ENCODE data around the gene TULP4.

TULP4 gene

GRCh38 chr6:158329531-158329930 is 17.3 kb downstream of the TULP4 start:
- Histone ChIP-seq H3K79me2 (ENCODE audit: insufficient read depth, low read length) (no peaks in the 10 kb centered on the region), H3F3A (ENCODE audit: low read depth) (no peaks in the 10 kb centered on the region), H3K9ac (ENCODE audit: low read depth, low read length, poor library complexity, severe bottlenecking) (no peak overlapping the region), H3K36me3 (ENCODE audit: insufficient read depth, low read length) (no peaks in the 10 kb centered on the region), H2AFZ (ENCODE audit: low read length) (no peak overlapping the region), H3K4me1 (ENCODE audit: insufficient read depth, low read length, poor library complexity, severe bottlenecking) (no peaks in the 10 kb centered on the region), H3K4me2 (ENCODE audit: low read depth, low read length, poor library complexity, severe bottlenecking) (no peak overlapping the region), H3K27me3 (ENCODE audit: insufficient read depth, low read length, poor library complexity, severe bottlenecking) (no peaks in the 10 kb centered on the region), H3K9me3 (ENCODE audit: insufficient read depth, low read depth, low read length) (no peaks in the 10 kb centered on the region), H3K4me3 (ENCODE audit: low read length, poor library complexity, severe bottlenecking) (no peak overlapping the region), H3K9me2 (replicated peaks; ENCODE audit: low read depth, low read length) (no peaks in the 10 kb centered on the region), H4K20me1 (ENCODE audit: insufficient read depth, low read length, poor library complexity, severe bottlenecking) (no peaks in the 10 kb centered on the region)
- TF ChIP-seq, protein P1, sequence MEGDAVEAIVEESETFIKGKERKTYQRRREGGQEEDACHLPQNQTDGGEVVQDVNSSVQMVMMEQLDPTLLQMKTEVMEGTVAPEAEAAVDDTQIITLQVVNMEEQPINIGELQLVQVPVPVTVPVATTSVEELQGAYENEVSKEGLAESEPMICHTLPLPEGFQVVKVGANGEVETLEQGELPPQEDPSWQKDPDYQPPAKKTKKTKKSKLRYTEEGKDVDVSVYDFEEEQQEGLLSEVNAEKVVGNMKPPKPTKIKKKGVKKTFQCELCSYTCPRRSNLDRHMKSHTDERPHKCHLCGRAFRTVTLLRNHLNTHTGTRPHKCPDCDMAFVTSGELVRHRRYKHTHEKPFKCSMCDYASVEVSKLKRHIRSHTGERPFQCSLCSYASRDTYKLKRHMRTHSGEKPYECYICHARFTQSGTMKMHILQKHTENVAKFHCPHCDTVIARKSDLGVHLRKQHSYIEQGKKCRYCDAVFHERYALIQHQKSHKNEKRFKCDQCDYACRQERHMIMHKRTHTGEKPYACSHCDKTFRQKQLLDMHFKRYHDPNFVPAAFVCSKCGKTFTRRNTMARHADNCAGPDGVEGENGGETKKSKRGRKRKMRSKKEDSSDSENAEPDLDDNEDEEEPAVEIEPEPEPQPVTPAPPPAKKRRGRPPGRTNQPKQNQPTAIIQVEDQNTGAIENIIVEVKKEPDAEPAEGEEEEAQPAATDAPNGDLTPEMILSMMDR (conservative IDR thresholded peaks at IDR 0.05; ENCODE audit: low read length) = no peak
- no peak for TF ChIP-seq EZH2phosphoT487 (IDR thresholded peaks at IDR 0.05; ENCODE audit: borderline replicate concordance)

DNA sequence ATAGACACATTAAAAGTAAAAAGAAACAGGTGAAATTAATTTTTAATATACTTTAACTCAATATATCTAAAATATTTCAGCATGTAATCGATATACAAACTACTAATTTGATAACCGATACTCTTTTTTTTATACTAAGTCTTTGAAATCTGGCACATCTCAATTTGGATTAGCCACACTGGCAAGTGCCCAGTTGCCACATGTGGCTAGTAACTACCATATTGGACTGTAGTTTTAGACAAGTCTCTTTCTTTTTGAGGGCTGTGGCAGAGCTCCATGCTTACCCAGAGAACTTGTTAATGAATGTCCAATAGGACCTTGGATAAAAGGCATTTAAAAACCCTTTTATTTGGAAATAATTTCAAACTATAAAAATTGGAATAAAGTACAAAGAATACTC is 17.8 kb downstream of the TULP4 start:
- no peaks in the 10 kb centered on the region for H3K9me2 ChIP-seq (replicated peaks; ENCODE audit: low read depth, low read length)
- TF ChIP-seq, protein P1 (conservative IDR thresholded peaks at IDR 0.05; ENCODE audit: low read length) = no peak
- no peak for TF ChIP-seq EZH2phosphoT487 (IDR thresholded peaks at IDR 0.05; ENCODE audit: borderline replicate concordance)
- no peaks in the 10 kb centered on the region for H4K20me1 ChIP-seq (ENCODE audit: insufficient read depth, low read length, poor library complexity, severe bottlenecking)
- H3F3A ChIP-seq (ENCODE audit: low read depth) = no peaks in the 10 kb centered on the region
- no peak overlapping the region for H2AFZ ChIP-seq (ENCODE audit: low read length)
- H3K4me2 ChIP-seq (ENCODE audit: low read depth, low read length, poor library complexity, severe bottlenecking) = no peak overlapping the region
- no peaks in the 10 kb centered on the region for H3K9me3 ChIP-seq (ENCODE audit: insufficient read depth, low read depth, low read length)
- no peaks in the 10 kb centered on the region for H3K4me1 ChIP-seq (ENCODE audit: insufficient read depth, low read length, poor library complexity, severe bottlenecking)
- no peaks in the 10 kb centered on the region for H3K27me3 ChIP-seq (ENCODE audit: insufficient read depth, low read length, poor library complexity, severe bottlenecking)
- H3K36me3 ChIP-seq (ENCODE audit: insufficient read depth, low read length) = no peaks in the 10 kb centered on the region
- no peak overlapping the region for H3K9ac ChIP-seq (ENCODE audit: low read depth, low read length, poor library complexity, severe bottlenecking)
- no peak overlapping the region for H3K4me3 ChIP-seq (ENCODE audit: low read length, poor library complexity, severe bottlenecking)
- H3K79me2 ChIP-seq (ENCODE audit: insufficient read depth, low read length) = no peaks in the 10 kb centered on the region

DNA sequence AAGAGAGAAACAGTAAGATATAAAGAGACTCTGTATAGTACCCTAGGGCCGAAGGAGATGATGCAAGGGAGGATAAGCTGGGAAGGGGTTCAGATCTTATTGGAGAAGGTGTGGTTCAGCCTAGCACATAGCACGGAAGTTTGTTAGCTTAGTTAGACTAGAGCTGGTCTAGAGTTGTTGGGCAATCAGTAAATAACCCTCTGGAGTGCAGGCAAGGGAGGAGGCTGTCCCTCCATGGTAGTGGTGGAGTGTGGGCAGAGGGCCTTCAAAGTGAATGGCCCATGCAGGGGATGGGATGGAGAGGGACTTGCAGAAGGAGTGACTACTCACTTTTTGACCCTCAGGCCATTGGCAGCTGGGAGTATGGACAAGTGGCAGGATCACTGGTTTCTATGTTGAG is 20.0 kb downstream of the TULP4 start:
- Histone ChIP-seq H4K20me1 (ENCODE audit: insufficient read depth, low read length, poor library complexity, severe bottlenecking) (no peaks in the 10 kb centered on the region), H3K9me3 (ENCODE audit: insufficient read depth, low read depth, low read length) (no peaks in the 10 kb centered on the region), H2AFZ (ENCODE audit: low read length) (no peak overlapping the region), H3K9ac (ENCODE audit: low read depth, low read length, poor library complexity, severe bottlenecking) (no peak overlapping the region), H3K9me2 (replicated peaks; ENCODE audit: low read depth, low read length) (no peaks in the 10 kb centered on the region), H3K4me3 (ENCODE audit: low read length, poor library complexity, severe bottlenecking) (no peak overlapping the region), H3K4me1 (ENCODE audit: insufficient read depth, low read length, poor library complexity, severe bottlenecking) (no peaks in the 10 kb centered on the region), H3F3A (ENCODE audit: low read depth) (no peaks in the 10 kb centered on the region), H3K27me3 (ENCODE audit: insufficient read depth, low read length, poor library complexity, severe bottlenecking) (no peaks in the 10 kb centered on the region), H3K36me3 (ENCODE audit: insufficient read depth, low read length) (no peaks in the 10 kb centered on the region), H3K4me2 (ENCODE audit: low read depth, low read length, poor library complexity, severe bottlenecking) (no peak overlapping the region), H3K79me2 (ENCODE audit: insufficient read depth, low read length) (no peaks in the 10 kb centered on the region)
- TF ChIP-seq, protein P1 (conservative IDR thresholded peaks at IDR 0.05; ENCODE audit: low read length) = no peak
- TF ChIP-seq EZH2phosphoT487 (IDR thresholded peaks at IDR 0.05; ENCODE audit: borderline replicate concordance) = no peak

Measured in Loucy (cell line).